IMR-90 (cell line): Measurements from ENCODE around the gene ENTREP3. TPM values are rescaled to one million over a fixed set of nuclear protein-coding genes. Genes with fewer than 3 reads are reported as not detected.

Experiments
- ATAC-seq: fragments of 200-7000 bp; cut with Tn5 transposase; 2 replicates; pipeline ENCODE4 v1.9.1; 2020; ENCODE audit warnings: low read depth, mild to moderate bottlenecking, moderate library complexity
- BruUV-seq: library from RNA; stranded (reverse); fragments of 400-500 nt; replicated peaks from 2 replicates; lab custom pipeline; 2021; lab: Mats Ljungman, UMichigan
- CTCF ChIA-PET: fragments of 300-600 bp; formaldehyde crosslinking; extraction: SDS; loops from one replicate; lab custom pipeline; 2021; ENCODE audit warnings: antibody characterized with exemption; lab: Yijun Ruan, JAX
- POLR2A ChIA-PET: fragments of 300-600 bp; sonication (Branson Sonifier 250); formaldehyde crosslinking; loops from one replicate; lab custom pipeline; 2022; ENCODE audit warnings: antibody characterized with exemption; ENCODE audit not compliant: unreplicated experiment; lab: Charles Lee
- DNase-seq: peaks from one replicate; pipeline ENCODE4 v3.0.0; 2013
- H2AFZ ChIP-seq: replicated peaks from 2 replicates; pipeline ENCODE3; 2013; ENCODE audit warnings: low read length, mild to moderate bottlenecking; ENCODE audit not compliant: poor library complexity
- H2AK5ac ChIP-seq: 2 replicates; pipeline ENCODE4 v1.6.1; 2013; ENCODE audit warnings: low read depth, low read length, inconsistent platforms
- H2AK9ac ChIP-seq: replicated peaks from 2 replicates; pipeline ENCODE3; 2013; ENCODE audit warnings: mild to moderate bottlenecking, low read depth, low read length, moderate library complexity; ENCODE audit not compliant: poor library complexity
- H2BK120ac ChIP-seq: 2 replicates; pipeline ENCODE4 v1.6.1; 2013; ENCODE audit warnings: low read depth, low read length, inconsistent platforms
- H2BK15ac ChIP-seq: 3 replicates; pipeline ENCODE4 v1.6.1; 2013; ENCODE audit warnings: low read depth, low read length, inconsistent platforms
- H2BK20ac ChIP-seq: 2 replicates; pipeline ENCODE4 v1.6.1; 2013; ENCODE audit warnings: low read depth, mild to moderate bottlenecking, inconsistent platforms, low read length, moderate library complexity
- H2BK5ac ChIP-seq: 2 replicates; pipeline ENCODE4 v1.6.1; 2013; ENCODE audit warnings: mild to moderate bottlenecking, low read depth, low read length, inconsistent platforms; ENCODE audit not compliant: poor library complexity, severe bottlenecking
- H3K14ac ChIP-seq: replicated peaks from 2 replicates; pipeline ENCODE4 v1.6.1; 2013; ENCODE audit warnings: low read depth, low read length, inconsistent platforms
- H3K18ac ChIP-seq: 2 replicates; pipeline ENCODE4 v1.6.1; 2013; ENCODE audit warnings: low read depth, low read length, control low read depth
- H3K23ac ChIP-seq: 2 replicates; pipeline ENCODE4 v1.6.1; 2013; ENCODE audit warnings: low read depth, low read length, inconsistent platforms
- H3K27ac ChIP-seq: 2 replicates; pipeline ENCODE4 v1.5.1; 2013; ENCODE audit warnings: mild to moderate bottlenecking, control low read depth, low read length; ENCODE audit not compliant: insufficient read depth
- H3K27me3 ChIP-seq: 2 replicates; pipeline ENCODE4 v1.6.1; 2013; ENCODE audit warnings: low read length; ENCODE audit not compliant: control insufficient read depth, insufficient read depth
- H3K36me3 ChIP-seq: 2 replicates; pipeline ENCODE4 v1.6.1; 2013; ENCODE audit warnings: low read length, mixed read lengths; ENCODE audit not compliant: control insufficient read depth, insufficient read depth
- H3K4ac ChIP-seq: 2 replicates; pipeline ENCODE4 v1.6.1; 2013; ENCODE audit warnings: low read depth, low read length, inconsistent platforms
- H3K4me1 ChIP-seq: 2 replicates; pipeline ENCODE4 v1.6.1; 2013; ENCODE audit warnings: low read length, mixed read lengths; ENCODE audit not compliant: control insufficient read depth, insufficient read depth
- H3K4me2 ChIP-seq: 2 replicates; pipeline ENCODE4 v1.6.1; 2013; ENCODE audit warnings: low read depth, mild to moderate bottlenecking, control low read depth, low read length, moderate library complexity
- H3K4me3 ChIP-seq: 2 replicates; pipeline ENCODE4 v1.5.1; 2013; ENCODE audit warnings: low read depth, mild to moderate bottlenecking, control low read depth, low read length, moderate library complexity; ENCODE audit not compliant: insufficient read depth
- H3K56ac ChIP-seq: 2 replicates; pipeline ENCODE4 v1.6.1; 2013; ENCODE audit warnings: low read length, inconsistent platforms; ENCODE audit not compliant: insufficient read depth; ENCODE audit errors: extremely low read depth
- H3K79me1 ChIP-seq, 2 experiments: 2 replicates each; pipeline ENCODE4 v1.6.1; 2013; ENCODE audit warnings: low read length in 2 of 2, inconsistent platforms in 1 of 2, low read depth in 1 of 2
- H3K9ac ChIP-seq: 2 replicates; pipeline ENCODE4 v1.6.1; 2013; ENCODE audit warnings: low read depth, low read length, control low read depth
- H3K9me1 ChIP-seq: 2 replicates; pipeline ENCODE4 v1.6.1; 2013; ENCODE audit warnings: low read length, inconsistent platforms; ENCODE audit not compliant: insufficient read depth
- H3K9me3 ChIP-seq: 2 replicates; pipeline ENCODE4 v1.6.1; 2013; ENCODE audit warnings: low read length; ENCODE audit not compliant: control insufficient read depth, insufficient read depth
- H4K20me1 ChIP-seq: 2 replicates; pipeline ENCODE4 v1.6.1; 2013; ENCODE audit warnings: low read length, inconsistent platforms; ENCODE audit not compliant: insufficient read depth
- H4K5ac ChIP-seq: 2 replicates; pipeline ENCODE4 v1.6.1; 2013; ENCODE audit warnings: mild to moderate bottlenecking, low read depth, low read length, control low read depth
- H4K8ac ChIP-seq, 2 experiments: 2 replicates each; pipeline ENCODE4 v1.6.1; 2013; ENCODE audit warnings: low read depth in 2 of 2, low read length in 2 of 2, control low read depth in 1 of 2, inconsistent platforms in 1 of 2
- H4K91ac ChIP-seq: 2 replicates; pipeline ENCODE4 v1.6.1; 2013; ENCODE audit warnings: low read depth, low read length, inconsistent platforms; ENCODE audit not compliant: insufficient read depth
- BHLHE40 ChIP-seq: fragments of 150-350 bp; IDR thresholded peaks from 2 replicates; pipeline ENCODE4 v1.6.1; 2016; ENCODE audit warnings: mild to moderate bottlenecking, low read depth, low read length
- CHD1 ChIP-seq: IDR thresholded peaks from 2 replicates; pipeline ENCODE4 v1.6.1; 2012; ENCODE audit warnings: low read depth, low read length, improper control_type of control experiment
- ELK1 ChIP-seq: fragments of 150-350 bp; IDR thresholded peaks from 2 replicates; pipeline ENCODE4 v1.6.1; 2016; ENCODE audit warnings: low read depth, mild to moderate bottlenecking, low read length, moderate library complexity, borderline replicate concordance
- FOS ChIP-seq: fragments of 150-350 bp; IDR thresholded peaks from 2 replicates; pipeline ENCODE4 v1.6.1; 2016; ENCODE audit warnings: low read depth, low read length
- MAFK ChIP-seq: IDR thresholded peaks from 2 replicates; pipeline ENCODE4 v1.6.1; 2012; ENCODE audit warnings: low read depth, low read length, improper control_type of control experiment
- MAZ ChIP-seq: IDR thresholded peaks from 2 replicates; pipeline ENCODE4 v1.6.1; 2012; ENCODE audit warnings: low read depth, mild to moderate bottlenecking, low read length, improper control_type of control experiment, moderate library complexity, borderline replicate concordance
- MXI1 ChIP-seq: IDR thresholded peaks from 2 replicates; pipeline ENCODE4 v1.6.1; 2012; ENCODE audit warnings: low read depth, mild to moderate bottlenecking, low read length, moderate library complexity, borderline replicate concordance
- NFE2L2 ChIP-seq: fragments of 150-350 bp; IDR thresholded peaks from 2 replicates; pipeline ENCODE4 v1.6.1; 2016; ENCODE audit warnings: low read depth, mild to moderate bottlenecking, low read length
- POLR2A ChIP-seq: IDR thresholded peaks from 2 replicates; pipeline ENCODE4 v1.6.1; 2012; ENCODE audit warnings: mild to moderate bottlenecking, low read depth, low read length
- RAD21 ChIP-seq: IDR thresholded peaks from 2 replicates; pipeline ENCODE4 v1.6.1; 2012; ENCODE audit warnings: low read length, improper control_type of control experiment
- RCOR1 ChIP-seq: IDR thresholded peaks from 2 replicates; pipeline ENCODE4 v1.6.1; 2012; ENCODE audit warnings: mild to moderate bottlenecking, low read length, improper control_type of control experiment; ENCODE audit not compliant: insufficient replicate concordance
- RFX5 ChIP-seq: IDR thresholded peaks from 2 replicates; pipeline ENCODE4 v1.8.0; 2012; ENCODE audit warnings: low read depth, mild to moderate bottlenecking, low read length, moderate library complexity
- SMC3 ChIP-seq: fragments of 150-350 bp; IDR thresholded peaks from 2 replicates; pipeline ENCODE4 v1.6.1; 2016; ENCODE audit warnings: low read depth, mild to moderate bottlenecking, antibody characterized with exemption, low read length, moderate library complexity
- USF2 ChIP-seq: fragments of 150-350 bp; IDR thresholded peaks from 2 replicates; pipeline ENCODE4 v1.6.1; 2017; ENCODE audit warnings: mild to moderate bottlenecking, antibody characterized with exemption, low read length, low read depth
- WGBS, 2 experiments: methylation state at CpG; one replicate each; pipeline versions ENCODE4 v1.1.5 to v1.1.7; 2013; ENCODE audit warnings: missing lambda C conversion rate in 2 of 2; ENCODE audit not compliant: insufficient read length in 1 of 2; ENCODE audit errors: extremely low coverage in 2 of 2; 5-methylcytosine and 5-hydroxymethylcytosine counted together
- dilution Hi-C: fragments of 300-500 bp; cut with HindIII; formaldehyde crosslinking; loops from one replicate; pipeline ENCODE4 v1.14.3; 2018; ENCODE audit warnings: low sequenced_read_pairs; ENCODE audit not compliant: unreplicated experiment
- in situ Hi-C: fragments of 300-500 bp; cut with MboI; formaldehyde crosslinking; loops from 3 replicates; pipeline ENCODE4 v1.14.3; 2019; ENCODE audit warnings: low sequenced_read_pairs, inconsistent platforms, mixed read lengths
- intact Hi-C: fragments of 100-400 bp; cut with micrococcal nuclease; formaldehyde crosslinking; loops from 2 replicates; pipeline ENCODE4 v1.10.0; 2022
- polyA plus RNA-seq, 3 experiments: library from polyadenylated mRNA; depleted of rRNA; stranded (reverse); fragments of >200 nt; gene quantifications; 2 replicates each; pipeline ENCODE4 v1.2.3, GENCODE V29; 2012; ENCODE audit warnings: low replicate concordance in 1 of 3
- total RNA-seq: library from RNA; depleted of rRNA; stranded (reverse); fragments of >200 nt; gene quantifications from 2 replicates; pipeline ENCODE4 v1.2.3, GENCODE V29; 2012

Gene ENTREP3
- total and polyA plus RNA-seq, 2 of the 4 experiments (the other 2 are of a cell fraction) = 1.4 to 23.8 TPM

- Histone ChIP-seq H3K27ac (peak within 1 kb of the TSS; percentile 86), H3K9ac (peak within 1 kb of the TSS; percentile 81), H4K5ac (peak within 1 kb of the TSS; percentile 68), H3K4me1 (peaks cover 15% of the 10 kb centered on the region), H3K36me3 (peaks cover 5% of the 10 kb centered on the region; the same call in 1 of the 2 replicates), H3K9me1 (peaks cover 6% of the 10 kb centered on the region; the same call in 1 of the 2 replicates), H2AFZ (peak within 1 kb of the TSS; percentile 89), H3K4ac (peak within 1 kb of the TSS; percentile 90), H2BK120ac (peak within 1 kb of the TSS; percentile 77), H3K18ac (peak within 1 kb of the TSS; percentile 52; the same call in 1 of the 2 replicates), H4K20me1 (no peaks in the 10 kb centered on the region), H3K14ac (peak within 1 kb of the TSS; percentile 80), H3K27me3 (no peaks in the 10 kb centered on the region), H4K91ac (peak within 1 kb of the TSS; percentile 79), H2AK9ac (peak within 1 kb of the TSS; percentile 99), H3K4me3 (peak within 1 kb of the TSS; percentile 100), H4K8ac (peak within 1 kb of the TSS; percentile 57 to 89), H3K79me1 (peaks cover 13 to 24% of the 10 kb centered on the region in 2 experiments), H2BK20ac (peak within 1 kb of the TSS; percentile 16; the same call in 1 of the 2 replicates), H3K56ac (peak within 1 kb of the TSS; percentile 85), H3K23ac (peak within 1 kb of the TSS; percentile 87), H2BK15ac (peak within 1 kb of the TSS; percentile 61; the same call in 1 of the 3 replicates), H3K9me3 (no peaks in the 10 kb centered on the region), H3K4me2 (peak within 1 kb of the TSS; percentile 90), H2AK5ac (peak within 1 kb of the TSS; percentile 95), H2BK5ac (peak within 1 kb of the TSS; percentile 67)
- in situ Hi-C loops (no loop called here), dilution Hi-C loops (no loop called here), intact Hi-C loops (loop anchor here (1.0 to 10.0 kb wide), 5 partner anchors 18 to 387 kb away; partner anchors contain the start of gene RUSC1)
- peak; percentile 12 for DNase-seq
- BruUV-seq = no TSS peak
- WGBS, 2 experiments = 25% methylated on average over 4 of the region's 17 CpGs; no CpG with 5 or more reads in 1 of the 2 experiments
- ChIA-PET POLR2A (no interaction called here), CTCF (interaction anchor here (1.0 to 2.0 kb wide), 2 partner anchors 33 to 35 kb away, joined by 4 to 6 read pairs; partner anchors contain the start of gene KRTCAP2)
- no peak for ATAC-seq
- TF ChIP-seq POLR2A = no peak
- TF ChIP-seq RCOR1 = no peak
- TF ChIP-seq NFE2L2 = no peak
- no peak for TF ChIP-seq MAFK
- TF ChIP-seq ELK1 = no peak
- TF ChIP-seq FOS = no peak
- TF ChIP-seq BHLHE40 = no peak
- TF ChIP-seq MXI1 = no peak
- no peak for TF ChIP-seq RFX5
- TF ChIP-seq USF2 = no peak
- TF ChIP-seq RAD21 = no peak
- TF ChIP-seq CHD1 = no peak
- no peak for TF ChIP-seq SMC3
- TF ChIP-seq MAZ = no peak
These were observed 47.3 kb downstream of the ENTREP3 start, which contains the start of gene THBS3 for GRCh38 chr1:155207806-155208540. TSS of gene THBS3 (minus strand) at chr1:155207897. CDS start at chr1:155207876, 21 bp downstream.
